ENCODE data around the gene SPATA45.

DNA sequence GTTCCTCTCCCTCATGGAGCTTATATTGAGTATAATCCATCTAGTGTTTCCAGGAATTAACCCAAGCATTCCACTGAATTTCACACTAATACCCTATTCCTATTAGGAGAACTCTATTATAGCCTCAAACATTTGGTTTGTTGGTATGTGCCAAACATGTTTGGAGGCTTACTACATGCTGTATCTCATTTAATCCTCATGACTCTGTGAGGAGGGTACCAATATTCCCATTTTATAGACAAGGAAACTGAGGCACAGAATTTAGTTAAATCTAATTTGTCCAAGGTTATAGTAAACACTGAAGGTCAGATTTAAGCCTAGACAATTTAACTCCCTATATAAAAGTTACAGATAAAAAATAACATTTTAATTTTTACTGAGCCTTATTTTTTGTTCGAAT lies 19.7 kb upstream of the SPATA45 start:
- TF ChIP-seq, protein P1, sequence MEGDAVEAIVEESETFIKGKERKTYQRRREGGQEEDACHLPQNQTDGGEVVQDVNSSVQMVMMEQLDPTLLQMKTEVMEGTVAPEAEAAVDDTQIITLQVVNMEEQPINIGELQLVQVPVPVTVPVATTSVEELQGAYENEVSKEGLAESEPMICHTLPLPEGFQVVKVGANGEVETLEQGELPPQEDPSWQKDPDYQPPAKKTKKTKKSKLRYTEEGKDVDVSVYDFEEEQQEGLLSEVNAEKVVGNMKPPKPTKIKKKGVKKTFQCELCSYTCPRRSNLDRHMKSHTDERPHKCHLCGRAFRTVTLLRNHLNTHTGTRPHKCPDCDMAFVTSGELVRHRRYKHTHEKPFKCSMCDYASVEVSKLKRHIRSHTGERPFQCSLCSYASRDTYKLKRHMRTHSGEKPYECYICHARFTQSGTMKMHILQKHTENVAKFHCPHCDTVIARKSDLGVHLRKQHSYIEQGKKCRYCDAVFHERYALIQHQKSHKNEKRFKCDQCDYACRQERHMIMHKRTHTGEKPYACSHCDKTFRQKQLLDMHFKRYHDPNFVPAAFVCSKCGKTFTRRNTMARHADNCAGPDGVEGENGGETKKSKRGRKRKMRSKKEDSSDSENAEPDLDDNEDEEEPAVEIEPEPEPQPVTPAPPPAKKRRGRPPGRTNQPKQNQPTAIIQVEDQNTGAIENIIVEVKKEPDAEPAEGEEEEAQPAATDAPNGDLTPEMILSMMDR (IDR thresholded peaks at IDR 0.05; ENCODE audit: insufficient read depth, low read length) = no peak
- no peak for TF ChIP-seq POLR2AphosphoS5 (IDR thresholded peaks at IDR 0.05; ENCODE audit: low read depth)

All from HL-60 (cell line).